Liver (tissue), 3 donors: ENCODE results near the gene IRF9.

ENCODE experiments used
- CTCF ChIP-seq: fragments of 150-350 bp; IDR thresholded peaks from 2 replicates; pipeline ENCODE4 v1.5.1; 2017; ENCODE audit warnings: improper control_type of control experiment, low read depth, low read length; ENCODE audit not compliant: missing input control
- EGR1 ChIP-seq, 2 donors: IDR thresholded peaks; 2 replicates each; pipeline ENCODE4 v1.6.1; 2016 to 2018; ENCODE audit warnings: antibody characterized with exemption in 2 of 2, low read depth in 2 of 2
- REST ChIP-seq: IDR thresholded peaks from 2 replicates; pipeline ENCODE4 v1.6.1; 2016; ENCODE audit warnings: antibody characterized with exemption, mild to moderate bottlenecking
- donor health status: healthy.
- donor health status: healthy.

DNA sequence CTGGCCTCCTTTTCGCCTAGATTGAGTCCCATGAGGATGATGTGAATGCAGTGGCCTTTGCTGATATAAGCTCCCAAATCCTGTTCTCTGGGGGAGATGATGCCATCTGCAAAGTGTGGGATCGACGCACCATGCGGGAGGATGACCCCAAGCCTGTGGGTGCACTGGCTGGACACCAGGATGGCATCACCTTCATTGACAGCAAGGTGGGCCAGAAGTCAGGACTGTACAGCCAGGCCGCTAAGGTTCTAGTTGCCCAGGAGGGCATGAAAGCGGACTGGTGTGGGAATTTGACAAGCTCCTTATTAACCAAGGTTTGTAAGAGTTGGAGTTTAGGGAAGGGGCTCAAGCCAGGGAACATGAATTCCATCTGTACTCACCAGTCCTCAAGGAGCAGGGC lies 41.4 kb upstream of the IRF9 start:
- TF ChIP-seq CTCF: no peak
- TF ChIP-seq EGR1 (IDR thresholded peaks at IDR 0.05; ENCODE audit: low read depth in 2 of 2): no peak
- TF ChIP-seq REST: no peak
